Prostate gland (tissue), 2 donors: Measurements from ENCODE around the gene TGFBR1. TPM values are rescaled to one million over a fixed set of nuclear protein-coding genes. Genes with fewer than 3 reads are reported as not detected.
A peak's percentile ranks its signal among the peaks of the same experiment; 100 is the strongest.

Experiments
- DNase-seq: peaks from one replicate; pipeline ENCODE4 v3.0.0-alpha.2; 2019; ENCODE audit warnings: low spot score
- H3K27ac ChIP-seq, 2 donors: fragments of 200-600 bp; sonication (generic); 2 replicates each; pipeline ENCODE4 v1.5.1; 2017 to 2019
- H3K27me3 ChIP-seq: fragments of 200-600 bp; sonication (generic); replicated peaks from 2 replicates; pipeline ENCODE4 v1.5.1; 2019; ENCODE audit not compliant: insufficient read depth
- H3K36me3 ChIP-seq, 2 donors: fragments of 200-600 bp; sonication (generic); 1 replicate in 1 of 2; 2 replicates in 1 of 2; pipeline versions ENCODE4 v1.5.1 to v1.8.1; 2017 to 2019
- H3K4me1 ChIP-seq: fragments of 200-600 bp; sonication (generic); replicated peaks from 2 replicates; pipeline ENCODE4 v1.5.1; 2019
- H3K4me3 ChIP-seq, 2 donors: fragments of 200-600 bp; sonication (generic); 2 replicates each; pipeline ENCODE4 v1.5.1; 2017 to 2019
- H3K9me3 ChIP-seq: fragments of 200-600 bp; sonication (generic); 2 replicates; pipeline ENCODE4 v1.5.1; 2017
- POLR2A ChIP-seq: fragments of 450-650 bp; IDR thresholded peaks from one replicate; pipeline ENCODE4 v1.6.1; 2016; ENCODE audit warnings: antibody characterized with exemption, mild to moderate bottlenecking
- POLR2AphosphoS5 ChIP-seq: sonication (generic); formaldehyde crosslinking; IDR thresholded peaks from one replicate; pipeline ENCODE4 v1.6.1; 2017; ENCODE audit warnings: antibody characterized with exemption
- WGBS: methylation state at CpG from one replicate; pipeline ENCODE4 v1.1.5; 2018; 5-methylcytosine and 5-hydroxymethylcytosine counted together
- intact Hi-C: fragments of 100-400 bp; cut with DNase I; formaldehyde crosslinking; loops from one replicate; pipeline ENCODE4 v1.14.2; 2022
- total RNA-seq, 2 donors: library from RNA; depleted of rRNA; stranded (reverse); fragments of >200 nt; gene quantifications; one replicate each; pipeline ENCODE4 v1.1.0, GENCODE V29; 2016
- TF ChIP-seq, protein P1 (sequence below), 4 experiments: fragments of 200-600 bp in 2 of 4; fragments of 450-650 bp in 2 of 4; sonication (generic) in 2 of 4; IDR thresholded peaks; 1 replicate in 3 of 4; 2 replicates in 1 of 4; pipeline ENCODE4 v1.5.1; 2016 to 2019; ENCODE audit warnings: antibody characterized with exemption in 4 of 4, mild to moderate bottlenecking in 2 of 4, moderate library complexity in 2 of 4

The TGFBR1 gene
- total RNA-seq = 10 to 100 TPM; 22.2 to 25.5 TPM

DNA sequence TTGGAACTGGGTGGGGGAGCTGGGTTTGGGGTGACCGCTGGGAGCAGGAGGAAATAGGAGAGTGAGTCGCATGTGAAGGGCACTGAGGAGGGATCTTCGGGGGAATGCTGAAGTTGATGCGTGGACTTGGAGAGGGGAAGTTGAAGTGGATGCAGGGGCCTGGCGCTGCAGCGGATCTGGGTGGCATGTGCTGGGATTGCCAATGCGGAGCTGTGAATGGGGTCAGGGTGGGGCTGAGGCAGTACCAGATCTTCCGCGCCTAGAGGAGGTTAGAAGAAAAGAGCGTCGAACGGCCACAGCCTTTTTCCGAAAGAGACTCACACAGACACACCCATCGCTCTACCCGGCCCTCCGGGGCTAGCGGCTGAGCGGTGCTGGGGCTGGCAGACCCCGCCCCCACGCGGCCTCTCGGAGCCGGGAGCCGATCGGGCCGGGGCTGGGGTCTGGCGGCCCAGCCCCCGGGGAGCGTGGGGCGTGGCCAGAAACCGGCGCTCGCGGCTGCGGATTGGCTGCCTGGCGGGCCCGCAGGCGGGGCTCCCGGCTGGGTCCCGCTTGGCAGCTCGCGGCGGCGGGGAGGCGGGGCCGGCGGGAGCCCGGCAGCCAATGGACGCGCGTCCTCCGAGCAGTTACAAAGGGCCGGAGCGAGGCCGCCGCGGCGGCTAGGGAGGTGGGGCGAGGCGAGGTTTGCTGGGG, at the start of gene TGFBR1:
TSS of gene TGFBR1 (plus strand) at position 655 of the 693 bp plus-strand sequence. CDS start 93 bp downstream, outside the sequence.
- DNase-seq = peak; percentile 93
- Histone ChIP-seq H3K27ac (peak within 1 kb of the TSS; percentile 86 to 88), H3K9me3 (no peaks in the 10 kb centered on the region), H3K27me3 (no peaks in the 10 kb centered on the region), H3K4me1 (peaks cover 4% of the 10 kb centered on the region), H3K4me3 (peak within 1 kb of the TSS; percentile 80), H3K36me3 (no peaks in the 10 kb centered on the region)
- intact Hi-C loops = loop anchor here (10.0 kb wide), 1 partner anchor 720 kb away; the partner anchor contains the start of gene NR4A3
- TF ChIP-seq, protein P1, sequence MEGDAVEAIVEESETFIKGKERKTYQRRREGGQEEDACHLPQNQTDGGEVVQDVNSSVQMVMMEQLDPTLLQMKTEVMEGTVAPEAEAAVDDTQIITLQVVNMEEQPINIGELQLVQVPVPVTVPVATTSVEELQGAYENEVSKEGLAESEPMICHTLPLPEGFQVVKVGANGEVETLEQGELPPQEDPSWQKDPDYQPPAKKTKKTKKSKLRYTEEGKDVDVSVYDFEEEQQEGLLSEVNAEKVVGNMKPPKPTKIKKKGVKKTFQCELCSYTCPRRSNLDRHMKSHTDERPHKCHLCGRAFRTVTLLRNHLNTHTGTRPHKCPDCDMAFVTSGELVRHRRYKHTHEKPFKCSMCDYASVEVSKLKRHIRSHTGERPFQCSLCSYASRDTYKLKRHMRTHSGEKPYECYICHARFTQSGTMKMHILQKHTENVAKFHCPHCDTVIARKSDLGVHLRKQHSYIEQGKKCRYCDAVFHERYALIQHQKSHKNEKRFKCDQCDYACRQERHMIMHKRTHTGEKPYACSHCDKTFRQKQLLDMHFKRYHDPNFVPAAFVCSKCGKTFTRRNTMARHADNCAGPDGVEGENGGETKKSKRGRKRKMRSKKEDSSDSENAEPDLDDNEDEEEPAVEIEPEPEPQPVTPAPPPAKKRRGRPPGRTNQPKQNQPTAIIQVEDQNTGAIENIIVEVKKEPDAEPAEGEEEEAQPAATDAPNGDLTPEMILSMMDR (IDR thresholded peaks at IDR 0.05) = peak in 3 of 4 experiments; percentile 8 to 39 (median 31)
- peak; percentile 86 for TF ChIP-seq POLR2A
- peak; percentile 64 for TF ChIP-seq POLR2AphosphoS5
- WGBS = 1% methylated on average over 56 of the region's 60 CpGs

- no peak for TF ChIP-seq POLR2A
- no peak for TF ChIP-seq POLR2AphosphoS5
- TF ChIP-seq, protein P1 (IDR thresholded peaks at IDR 0.05) = no peak
- Histone ChIP-seq H3K9me3 (no peaks in the 10 kb centered on the region), H3K27me3 (no peaks in the 10 kb centered on the region), H3K4me1 (no peaks in the 10 kb centered on the region), H3K4me3 (no peak overlapping the region), H3K36me3 (no peaks in the 10 kb centered on the region), H3K27ac (no peak overlapping the region)
- intact Hi-C loops = no loop called here
- 88% methylated on average over 1 of the region's 1 CpG for WGBS
- DNase-seq = no peak
These were observed 49.5 kb upstream of the TGFBR1 start for GRCh38 chr9:99055384-99055783.

GRCh38 chr9:99056186-99056585, 48.7 kb upstream of the TGFBR1 start:
- no peak for DNase-seq
- no peaks in the 10 kb centered on the region for H3K4me1 ChIP-seq
- no peaks in the 10 kb centered on the region for H3K36me3 ChIP-seq
- H3K9me3 ChIP-seq = no peaks in the 10 kb centered on the region
- no peaks in the 10 kb centered on the region for H3K27me3 ChIP-seq
- no peak overlapping the region for H3K27ac ChIP-seq
- H3K4me3 ChIP-seq = no peak overlapping the region
- WGBS = 93% methylated on average over 6 of the region's 6 CpGs
- TF ChIP-seq POLR2A (no peak), POLR2AphosphoS5 (no peak)
- TF ChIP-seq, protein P1 (IDR thresholded peaks at IDR 0.05) = no peak
- intact Hi-C loops = no loop called here

- intact Hi-C loops = no loop called here
- no peak for DNase-seq
- H3K27ac ChIP-seq = no peak overlapping the region
- no peak overlapping the region for H3K4me3 ChIP-seq
- TF ChIP-seq POLR2AphosphoS5 = no peak
- TF ChIP-seq, protein P1 (IDR thresholded peaks at IDR 0.05) = no peak
- no peak for TF ChIP-seq POLR2A
- no peaks in the 10 kb centered on the region for H3K9me3 ChIP-seq
- H3K4me1 ChIP-seq = no peaks in the 10 kb centered on the region
- H3K36me3 ChIP-seq = no peaks in the 10 kb centered on the region
- 79% methylated on average over 5 of the region's 5 CpGs for WGBS
- H3K27me3 ChIP-seq = no peaks in the 10 kb centered on the region
These were observed 47.8 kb upstream of the TGFBR1 start for GRCh38 chr9:99056886-99057664.
